Upper lobe of left lung (tissue), 6 donors: ENCODE results near the gene DLG2. TPM values are rescaled to one million over a fixed set of nuclear protein-coding genes. Genes with fewer than 3 reads are reported as not detected.
A peak's percentile ranks its signal among the peaks of the same experiment; 100 is the strongest.

Experiments used
- ATAC-seq, 2 donors: fragments of 200-7000 bp; cut with Tn5 transposase; one replicate each; pipeline ENCODE4 v1.9.1; 2022; ENCODE audit warnings: mild to moderate bottlenecking in 2 of 2, moderate library complexity in 2 of 2; ENCODE audit not compliant: low FRiP score in 2 of 2
- DNase-seq, 2 donors: peaks; one replicate each; pipeline ENCODE4 v3.0.0-alpha.2; 2019 to 2020
- H3K27ac ChIP-seq, 4 donors: fragments of 200-600 bp; sonication (generic); one replicate each; pipeline ENCODE4 v1.5.1; 2016 to 2019
- H3K27me3 ChIP-seq, 4 donors: fragments of 200-600 bp; sonication (generic); one replicate each; pipeline ENCODE4 v1.5.1; 2017 to 2019
- H3K36me3 ChIP-seq, 4 donors: fragments of 200-600 bp; sonication (generic); one replicate each; pipeline ENCODE4 v1.5.1; 2016 to 2019
- H3K4me1 ChIP-seq, 4 donors: fragments of 200-600 bp; sonication (generic); one replicate each; pipeline ENCODE4 v1.5.1; 2018 to 2019
- H3K4me3 ChIP-seq, 4 donors: fragments of 200-600 bp; sonication (generic); one replicate each; pipeline ENCODE4 v1.5.1; 2017 to 2019; ENCODE audit warnings: mild to moderate bottlenecking in 2 of 4, moderate library complexity in 1 of 4
- H3K9me3 ChIP-seq, 4 donors: fragments of 200-600 bp; sonication (generic); one replicate each; pipeline ENCODE4 v1.5.1; 2018 to 2019
- CTCF ChIP-seq, 6 experiments: fragments of 450-650 bp in 4 of 6; fragments of 200-600 bp in 2 of 6; sonication (generic) in 2 of 6; IDR thresholded peaks; one replicate each; pipeline ENCODE4 v1.5.1; 2016 to 2019; ENCODE audit warnings: antibody characterized with exemption in 6 of 6
- EP300 ChIP-seq, 4 donors: sonication (generic); formaldehyde crosslinking; IDR thresholded peaks; one replicate each; pipeline ENCODE4 v1.5.1; 2017; ENCODE audit warnings: antibody characterized with exemption in 4 of 4, control low read depth in 2 of 4
- POLR2A ChIP-seq, 4 donors: fragments of 450-650 bp; IDR thresholded peaks; one replicate each; pipeline ENCODE4 v1.5.1; 2016 to 2017; ENCODE audit warnings: antibody characterized with exemption in 4 of 4, mild to moderate bottlenecking in 2 of 4
- POLR2AphosphoS5 ChIP-seq, 2 donors: sonication (generic); formaldehyde crosslinking; IDR thresholded peaks; one replicate each; pipeline ENCODE4 v1.5.1; 2017; ENCODE audit warnings: antibody characterized with exemption in 2 of 2
- WGBS, 2 donors: methylation state at CpG; one replicate each; pipeline ENCODE4 v1.1.5; 2017 to 2018; 5-methylcytosine and 5-hydroxymethylcytosine counted together
- total RNA-seq, 6 donors: library from RNA; depleted of rRNA in 4 of 6; stranded (reverse); fragments of >200 nt in 4 of 6; gene quantifications; one replicate each; pipeline versions ENCODE4 v1.1.0 to v1.2.1, GENCODE V29; 2016 to 2021
- donor health status: DM: no; HTN: no; CAD: no; lungs with moderate emphysema.
- donor health status: DM: no; HTN: yes; CAD: no; lungs with severe emphysema.

Gene DLG2
- total RNA-seq, 6 donors from 2014 or later, result 3.4 to 37.7 (median 9.1) TPM

DNA sequence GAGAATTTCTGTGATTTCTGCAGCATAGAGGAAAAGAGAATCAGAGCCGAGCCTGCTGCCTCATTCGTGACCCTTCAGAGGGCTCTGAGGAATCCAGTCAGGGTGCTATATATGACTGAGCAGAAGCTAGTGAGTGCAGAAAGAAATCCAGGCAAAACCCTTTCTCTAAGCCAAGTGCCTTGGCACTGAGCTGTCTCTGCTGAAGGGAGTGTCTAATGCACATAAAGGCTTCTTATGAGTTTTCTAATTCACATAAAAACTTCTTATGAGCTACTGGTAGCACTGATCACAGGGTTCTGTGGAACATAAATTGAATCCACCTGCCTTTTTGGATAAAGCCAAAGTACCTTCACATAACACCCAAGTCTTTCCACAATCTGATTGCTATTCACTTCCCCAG lies 1555.3 kb downstream of the DLG2 start:
- DNase-seq, result no peak
- no peak for ATAC-seq

GRCh38 chr11:84069048-84069447 lies 1558.1 kb downstream of the DLG2 start:
- Histone ChIP-seq H3K27me3 (no peaks in the 10 kb centered on the region), H3K36me3 (no peaks in the 10 kb centered on the region), H3K4me1 (no peaks in the 10 kb centered on the region), H3K9me3 (no peaks in the 10 kb centered on the region), H3K27ac (no peak overlapping the region), H3K4me3 (no peak overlapping the region)
- 20 to 75% methylated on average over 1 of the region's 1 CpG for WGBS, 2 donors
- DNase-seq (no peak), ATAC-seq (peak in 1 of 2 donors; percentile 46)
- TF ChIP-seq POLR2AphosphoS5 (IDR thresholded peaks at IDR 0.05), result no peak
- TF ChIP-seq POLR2A (IDR thresholded peaks at IDR 0.05), result no peak
- TF ChIP-seq EP300 (IDR thresholded peaks at IDR 0.05), result no peak
- TF ChIP-seq CTCF (IDR thresholded peaks at IDR 0.05), result no peak

More for the DNA sequence above, 1555.3 kb downstream of the DLG2 start:
- H3K4me1 ChIP-seq, result no peaks in the 10 kb centered on the region
- no peak overlapping the region for H3K4me3 ChIP-seq
- H3K27me3 ChIP-seq, result no peaks in the 10 kb centered on the region
- TF ChIP-seq POLR2AphosphoS5 (IDR thresholded peaks at IDR 0.05) (no peak), CTCF (IDR thresholded peaks at IDR 0.05) (no peak), POLR2A (IDR thresholded peaks at IDR 0.05) (no peak)
- no peaks in the 10 kb centered on the region for H3K36me3 ChIP-seq
- WGBS, 2 donors, result 79% methylated on average over 2 of the region's 2 CpGs
- H3K27ac ChIP-seq, result no peak overlapping the region
- no peaks in the 10 kb centered on the region for H3K9me3 ChIP-seq

DNA sequence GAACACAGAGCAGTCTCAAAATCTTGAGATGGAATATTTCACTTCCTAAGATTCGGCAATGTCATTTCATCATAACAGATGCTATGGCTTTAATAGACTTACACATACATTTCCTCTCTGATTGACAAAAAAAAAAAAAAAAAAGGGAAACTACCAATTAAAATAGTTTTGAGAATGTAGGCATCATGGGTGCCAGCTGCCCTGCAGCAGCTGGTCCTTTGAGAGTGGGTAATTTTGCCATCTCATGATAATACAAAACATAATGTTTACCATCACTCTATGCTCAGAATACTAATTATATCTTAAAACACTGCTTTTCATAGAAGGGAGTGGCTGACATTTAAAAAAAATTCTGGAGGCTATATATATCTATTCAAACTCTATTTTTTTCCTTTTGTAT lies 1565.4 kb downstream of the DLG2 start:
- Histone ChIP-seq H3K4me1 (no peaks in the 10 kb centered on the region), H3K4me3 (no peak overlapping the region), H3K27me3 (no peaks in the 10 kb centered on the region), H3K9me3 (no peaks in the 10 kb centered on the region), H3K27ac (no peak overlapping the region), H3K36me3 (no peaks in the 10 kb centered on the region)
- DNase-seq (no peak), ATAC-seq (no peak)
- 73 to 84% methylated on average over 1 of the region's 1 CpG for WGBS, 2 donors
- TF ChIP-seq POLR2AphosphoS5 (IDR thresholded peaks at IDR 0.05) (no peak), CTCF (IDR thresholded peaks at IDR 0.05) (no peak), POLR2A (IDR thresholded peaks at IDR 0.05) (no peak), EP300 (IDR thresholded peaks at IDR 0.05) (no peak)

DNA sequence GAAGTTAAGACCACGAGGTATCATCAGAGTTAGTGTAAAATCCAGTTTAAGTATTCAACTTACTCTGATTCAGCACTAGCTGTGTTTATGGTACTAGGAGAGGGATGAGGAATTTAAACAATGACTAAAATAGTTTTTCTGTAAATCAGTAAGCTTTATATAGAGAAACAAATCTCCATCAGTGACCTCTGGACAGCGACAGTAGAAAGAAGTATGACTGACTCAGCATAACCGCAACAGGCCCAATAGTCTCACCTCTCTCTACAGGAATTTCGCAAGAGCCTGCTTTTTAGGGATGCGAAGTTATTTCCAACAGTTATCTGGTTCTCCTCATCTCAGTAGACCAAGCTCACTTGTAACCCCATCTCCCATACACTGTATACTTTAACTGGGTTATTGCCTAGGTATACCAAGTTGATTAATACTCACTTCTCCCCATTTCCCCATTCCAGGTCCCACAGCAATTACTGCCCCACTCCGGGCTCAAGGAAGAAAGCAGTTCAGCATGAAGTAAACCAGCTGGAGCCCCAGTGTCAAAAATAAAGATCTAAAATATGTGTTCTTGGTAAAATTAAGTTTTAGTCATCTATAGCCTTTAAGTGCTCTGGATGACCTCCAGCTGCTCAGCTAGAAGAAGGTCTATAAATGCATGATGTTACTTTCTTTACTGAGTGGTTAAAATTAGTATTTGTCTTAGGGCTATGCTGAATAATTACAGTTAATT lies 1570.3 kb downstream of the DLG2 start:
- Histone ChIP-seq H3K9me3 (no peaks in the 10 kb centered on the region), H3K4me3 (no peak overlapping the region), H3K27me3 (no peaks in the 10 kb centered on the region), H3K36me3 (no peaks in the 10 kb centered on the region), H3K27ac (no peak overlapping the region), H3K4me1 (no peaks in the 10 kb centered on the region)
- DNase-seq (no peak), ATAC-seq (no peak)
- TF ChIP-seq POLR2AphosphoS5 (IDR thresholded peaks at IDR 0.05) (no peak), CTCF (IDR thresholded peaks at IDR 0.05) (no peak), POLR2A (IDR thresholded peaks at IDR 0.05) (no peak), EP300 (IDR thresholded peaks at IDR 0.05) (no peak)
- WGBS, 2 donors, result 73 to 82% methylated on average over 6 of the region's 6 CpGs

- DNase-seq (no peak), ATAC-seq (no peak)
- Histone ChIP-seq H3K36me3 (no peaks in the 10 kb centered on the region), H3K4me1 (no peaks in the 10 kb centered on the region), H3K9me3 (no peaks in the 10 kb centered on the region), H3K27me3 (no peaks in the 10 kb centered on the region), H3K4me3 (no peak overlapping the region), H3K27ac (no peak overlapping the region)
- TF ChIP-seq POLR2A (IDR thresholded peaks at IDR 0.05), result no peak
Observed at GRCh38 chr11:84045146-84045545, 1582.0 kb downstream of the DLG2 start.
